GM12878 (cell line): ENCODE data around the gene PSMD11. TPM values are rescaled to one million over a fixed set of nuclear protein-coding genes. Genes with fewer than 3 reads are reported as not detected.

ENCODE experiments used
- ATAC-seq: fragments of 200-7000 bp; cut with Tn5 transposase; 3 replicates; pipeline ENCODE4 v1.9.1; 2020; ENCODE audit warnings: mild to moderate bottlenecking, moderate library complexity
- BruUV-seq: library from RNA; stranded (reverse); fragments of 400-500 nt; replicated peaks from 2 replicates; lab custom pipeline; 2021; lab: Mats Ljungman, UMichigan
- CTCF ChIA-PET: fragments of 300-600 bp; sonication (Branson Sonifier 250); formaldehyde crosslinking; extraction: SDS; loops from one replicate; lab custom pipeline; 2021; ENCODE audit warnings: inconsistent platforms; lab: Yijun Ruan, JAX
- POLR2A ChIA-PET: fragments of 350-600 bp; formaldehyde crosslinking; extraction: SDS; loops from one replicate; lab custom pipeline; 2021; ENCODE audit warnings: inconsistent platforms; lab: Charles Lee
- RAD21 ChIA-PET: fragments of 300-600 bp; sonication (Branson Sonifier 250); formaldehyde crosslinking; loops from one replicate; lab custom pipeline; 2023; ENCODE audit warnings: antibody characterized with exemption; ENCODE audit not compliant: unreplicated experiment; lab: Charles Lee
- SMC1A ChIA-PET: fragments of 300-600 bp; sonication (Branson Sonifier 250); formaldehyde crosslinking; loops from one replicate; lab custom pipeline; 2023; ENCODE audit not compliant: unreplicated experiment, uncharacterized antibody; lab: Charles Lee
- DNase-seq: peaks from one replicate; pipeline ENCODE4 v3.0.0-alpha.2; 2011; ENCODE audit warnings: low read depth, low spot score
- FAIRE-seq: peaks from 3 replicates; lab custom pipeline; 2011; peaks lifted over from hg19 to GRCh38; lab: Jason Lieb, UNC
- H2AFZ ChIP-seq: 2 replicates; pipeline ENCODE4 v1.6.0; 2011; ENCODE audit warnings: low read depth, low read length, control low read depth; ENCODE audit not compliant: control insufficient read depth
- H3K27ac ChIP-seq: 2 replicates; pipeline ENCODE4 v1.5.1; 2011; ENCODE audit warnings: control low read depth; ENCODE audit not compliant: control insufficient read depth, insufficient read depth
- H3K27me3 ChIP-seq, 2 experiments: replicated peaks in 1 of 2; 2 replicates each; pipeline versions ENCODE4 v1.6.0 to v1.6.1; 2011; ENCODE audit warnings: low read length in 1 of 2; ENCODE audit not compliant: control insufficient read depth in 2 of 2, insufficient read depth in 2 of 2
- H3K36me3 ChIP-seq, 2 experiments: 2 replicates each; pipeline ENCODE4 v1.5.1; 2011; ENCODE audit warnings: low read length in 1 of 2; ENCODE audit not compliant: control insufficient read depth in 2 of 2, insufficient read depth in 2 of 2
- H3K4me1 ChIP-seq: 2 replicates; pipeline ENCODE4 v1.6.1; 2011; ENCODE audit warnings: mild to moderate bottlenecking, low read length, moderate library complexity, mixed read lengths; ENCODE audit not compliant: control insufficient read depth, insufficient read depth
- H3K4me2 ChIP-seq: 2 replicates; pipeline ENCODE4 v1.6.0; 2011; ENCODE audit warnings: control low read depth; ENCODE audit not compliant: control insufficient read depth, insufficient read depth
- H3K4me3 ChIP-seq: fragments of 200-600 bp; sonication (generic); 2 replicates; pipeline ENCODE4 v1.5.1; 2016
- H3K79me2 ChIP-seq: 2 replicates; pipeline ENCODE4 v1.6.0; 2011; ENCODE audit warnings: low read length; ENCODE audit not compliant: control insufficient read depth, insufficient read depth
- H3K9ac ChIP-seq: 2 replicates; pipeline ENCODE4 v1.8.0; 2011; ENCODE audit warnings: low read length, control low read depth, mixed read lengths; ENCODE audit not compliant: control insufficient read depth, insufficient read depth
- H3K9me3 ChIP-seq: replicated peaks from 3 replicates; pipeline ENCODE4 v1.5.1; 2011; ENCODE audit warnings: mild to moderate bottlenecking, low read length; ENCODE audit not compliant: control insufficient read depth, insufficient read depth
- H4K20me1 ChIP-seq: 2 replicates; pipeline ENCODE4 v1.6.0; 2011; ENCODE audit not compliant: control insufficient read depth, insufficient read depth
- ATF2 ChIP-seq: IDR thresholded peaks from 2 replicates; pipeline ENCODE4 v1.6.1; 2012; ENCODE audit warnings: low read length, inconsistent platforms
- E2F8 ChIP-seq: fragments of 450-650 bp; IDR thresholded peaks from 2 replicates; pipeline ENCODE4 v1.6.1; 2018; ENCODE audit warnings: mild to moderate bottlenecking, low read depth, moderate library complexity; ENCODE audit not compliant: partially characterized antibody
- EED ChIP-seq: sonication (generic); IDR thresholded peaks from 2 replicates; pipeline ENCODE4 v1.6.1; 2016; ENCODE audit warnings: antibody characterized with exemption, low read depth
- EGR1 ChIP-seq, 2 experiments: IDR thresholded peaks; 1 replicate in 1 of 2; 2 replicates in 1 of 2; pipeline ENCODE4 v1.6.1; 2011 to 2012; ENCODE audit warnings: low read depth in 2 of 2, low read length in 2 of 2, borderline replicate concordance in 1 of 2, mild to moderate bottlenecking in 1 of 2, moderate library complexity in 1 of 2
- LARP7 ChIP-seq: fragments of 450-650 bp; IDR thresholded peaks from 2 replicates; pipeline ENCODE4 v1.6.1; 2017; ENCODE audit warnings: mild to moderate bottlenecking
- SPI1 ChIP-seq: IDR thresholded peaks from 2 replicates; pipeline ENCODE4 v1.6.1; 2011; ENCODE audit warnings: low read depth, mild to moderate bottlenecking, low read length, moderate library complexity, borderline replicate concordance; ENCODE audit not compliant: insufficient read depth
- SREBF2 ChIP-seq: IDR thresholded peaks from 2 replicates; pipeline ENCODE4 v1.6.1; 2012; ENCODE audit warnings: mild to moderate bottlenecking, low read length
- SUPT20H ChIP-seq: IDR thresholded peaks from 2 replicates; pipeline ENCODE4 v1.6.1; 2011; ENCODE audit warnings: low read depth, mild to moderate bottlenecking, low read length, moderate library complexity, borderline replicate concordance; ENCODE audit not compliant: control insufficient read depth
- ZBTB11 ChIP-seq: fragments of 450-650 bp; formaldehyde crosslinking; IDR thresholded peaks from 2 replicates; pipeline ENCODE4 v1.5.0; 2022; ENCODE audit warnings: mild to moderate bottlenecking, missing genetic modification characterization
- WGBS: methylation state at CpG from one replicate; pipeline ENCODE4 v1.1.6; 2016; ENCODE audit warnings: low lambda C conversion rate; ENCODE audit not compliant: insufficient replicate concordance, insufficient coverage; ENCODE audit errors: missing lambda C conversion rate; 5-methylcytosine and 5-hydroxymethylcytosine counted together
- in situ Hi-C: fragments of 300-500 bp; cut with MboI; formaldehyde crosslinking; loops from 9 replicates; pipeline ENCODE4 v1.14.3; 2018; ENCODE audit warnings: mixed read lengths
- intact Hi-C: fragments of 100-400 bp; cut with micrococcal nuclease; formaldehyde crosslinking; loops from one replicate; pipeline ENCODE4 v1.14.2; 2022; ENCODE audit not compliant: unreplicated experiment
- polyA plus RNA-seq, 11 experiments: library from polyadenylated mRNA; depleted of rRNA in 4 of 11; unstranded in 6 of 11; stranded (reverse) in 5 of 11; fragments of >200 nt; fragmentation: Nextera tagmentation in 4 of 11; fragmentation: Illumina TruSeq in 1 of 11; extraction: Ambion mirVana in 4 of 11; extraction: Trizol in 1 of 11; gene quantifications; 1 replicate in 1 of 11; 2 replicates in 10 of 11; pipeline versions ENCODE4 v1.2.1 to v1.2.3, GENCODE V29; 2011 to 2016; ENCODE audit warnings: inconsistent platforms in 2 of 11, missing spikeins in 2 of 11, low read depth in 1 of 11
- total RNA-seq, 4 experiments: library from RNA; depleted of rRNA in 3 of 4; stranded (reverse); fragments of >200 nt in 3 of 4; fragmentation: Illumina TruSeq in 1 of 4; extraction: Trizol in 1 of 4; gene quantifications; 2 replicates each; pipeline versions ENCODE4 v1.2.1 to v1.2.3, GENCODE V29; 2013 to 2021

PSMD11 gene
- total and polyA plus RNA-seq, 10 of the 15 experiments (the other 5 are each of a cell fraction or from before 2014, with no cell fraction given) = 84.1 to 319 (median 120) TPM

- POLR2A ChIA-PET = interaction anchor here (0.7 kb wide), 1 partner anchor 552 kb away, joined by 3 read pairs; no protein-coding TSS in a partner anchor
Measured at GRCh38 chr17:32458371-32458770, 14.1 kb downstream of the PSMD11 start.

GRCh38 chr17:32460054-32460453, 15.7 kb downstream of the PSMD11 start:
- ChIA-PET RAD21 (no interaction called here), POLR2A (no interaction called here), CTCF (interaction anchor here (2.5 to 7.4 kb wide), 2 partner anchors 13 to 140 kb away, joined by 5 to 102 read pairs; partner anchors contain the start of gene PSMD11), SMC1A (no interaction called here)
- FAIRE-seq = no peak
- DNase-seq = no peak
- Histone ChIP-seq H3K4me1 (no peaks in the 10 kb centered on the region), H3K9ac (no peak overlapping the region), H3K4me3 (no peak overlapping the region), H3K36me3 (peaks cover 9 to 24% of the 10 kb centered on the region in 2 experiments), H4K20me1 (no peaks in the 10 kb centered on the region), H2AFZ (no peak overlapping the region), H3K79me2 (no peaks in the 10 kb centered on the region; the same call in 1 of the 2 replicates), H3K4me2 (no peak overlapping the region), H3K27ac (no peak overlapping the region), H3K27me3 (no peaks in the 10 kb centered on the region), H3K9me3 (no peaks in the 10 kb centered on the region)
- no peak for ATAC-seq
- BruUV-seq = no TSS peak
- in situ Hi-C loops = loop anchor here (25.0 kb wide), 1 partner anchor 452 kb away; no protein-coding TSS in a partner anchor
- intact Hi-C loops = loop anchor here (5.0 kb wide), 2 partner anchors 147 to 297 kb away; no protein-coding TSS in a partner anchor
- WGBS = 75% methylated on average over 4 of the region's 4 CpGs
- no peak for TF ChIP-seq ATF2
- TF ChIP-seq SPI1 = no peak
- TF ChIP-seq ZBTB11 = no peak
- no peak for TF ChIP-seq SUPT20H
- TF ChIP-seq EGR1 (IDR thresholded peaks at IDR 0.05; ENCODE audit: borderline replicate concordance in 1 of 2, low read depth in 2 of 2, low read length in 2 of 2) = no peak
- TF ChIP-seq LARP7 = no peak
- TF ChIP-seq E2F8 = no peak
- no peak for TF ChIP-seq EED

More at GRCh38 chr17:32458371-32458770, 14.1 kb downstream of the PSMD11 start:
- FAIRE-seq = no peak
- intact Hi-C loops = no loop called here
- no peak for TF ChIP-seq SREBF2
- TF ChIP-seq, all 136 proteins: peak for 0
- Histone ChIP-seq H4K20me1 (no peaks in the 10 kb centered on the region), H3K4me2 (no peak overlapping the region), H3K27ac (no peak overlapping the region), H3K9me3 (no peaks in the 10 kb centered on the region), H3K27me3 (no peaks in the 10 kb centered on the region), H3K79me2 (no peaks in the 10 kb centered on the region; the same call in 1 of the 2 replicates), H3K9ac (no peak overlapping the region), H2AFZ (no peak overlapping the region), H3K36me3 (peaks cover 6 to 28% of the 10 kb centered on the region in 2 experiments), H3K4me1 (no peaks in the 10 kb centered on the region), H3K4me3 (no peak overlapping the region)
- BruUV-seq = no TSS peak
- no peak for DNase-seq
- in situ Hi-C loops = loop anchor here (25.0 kb wide), 1 partner anchor 454 kb away; no protein-coding TSS in a partner anchor
- SMC1A ChIA-PET = no interaction called here
- CTCF ChIA-PET = interaction anchor here (0.7 to 1.5 kb wide), 2 partner anchors 10 to 14 kb away, joined by 3 to 4 read pairs; partner anchors contain the start of gene PSMD11
- no peak for ATAC-seq
- RAD21 ChIA-PET = no interaction called here
